ENCODE data around the gene MYRF.
A peak's percentile ranks its signal among the peaks of the same experiment; 100 is the strongest.

The MYRF gene

GRCh38 chr11:61785837-61786402 lies 33.5 kb downstream of the MYRF start:
- H3K79me2 ChIP-seq (ENCODE audit: insufficient read depth, low read length): peaks cover 18% of the 10 kb centered on the region
- DNase-seq (no peak), ATAC-seq (ENCODE audit: insufficient read depth, low read depth) (no peak)
- no peak overlapping the region for H3K4me3 ChIP-seq (ENCODE audit: low read depth in 1 of 2, low read length in 2 of 2)
- H3K27me3 ChIP-seq (ENCODE audit: insufficient read depth, low read length, poor library complexity): no peaks in the 10 kb centered on the region
- no peaks in the 10 kb centered on the region for H3K9me3 ChIP-seq (ENCODE audit: insufficient read depth, low read length, severe bottlenecking)
- peaks cover 66% of the 10 kb centered on the region for H3K36me3 ChIP-seq (ENCODE audit: insufficient read depth, low read length)
- peaks cover 8% of the 10 kb centered on the region for H3K4me1 ChIP-seq (ENCODE audit: insufficient read depth, low read length)
- no peak overlapping the region for H3K27ac ChIP-seq (ENCODE audit: low read length)
- H2AFZ ChIP-seq (ENCODE audit: low read depth, low read length): no peak overlapping the region
- TF ChIP-seq EZH2 (IDR thresholded peaks at IDR 0.05; ENCODE audit: borderline replicate concordance, low read depth, low read length, severe bottlenecking): no peak
- no peak for TF ChIP-seq CTCF (IDR thresholded peaks at IDR 0.05; ENCODE audit: borderline replicate concordance, extremely low read depth, low read length, poor library complexity, severe bottlenecking)
- no peak overlapping the region for H3K9ac ChIP-seq (ENCODE audit: low read depth, low read length)
- peaks cover 38% of the 10 kb centered on the region for H4K20me1 ChIP-seq (ENCODE audit: insufficient read depth, low read length)
- H3K4me2 ChIP-seq (ENCODE audit: insufficient read depth, low read length): no peak overlapping the region

- Histone ChIP-seq H3K4me3 (ENCODE audit: low read depth in 1 of 2, low read length in 2 of 2) (no peak overlapping the region), H3K9me3 (ENCODE audit: insufficient read depth, low read length, severe bottlenecking) (no peaks in the 10 kb centered on the region), H3K4me1 (ENCODE audit: insufficient read depth, low read length) (peaks cover 17% of the 10 kb centered on the region), H3K9ac (ENCODE audit: low read depth, low read length) (no peak overlapping the region), H3K27ac (ENCODE audit: low read length) (no peak overlapping the region), H3K36me3 (ENCODE audit: insufficient read depth, low read length) (peaks cover 66% of the 10 kb centered on the region), H4K20me1 (ENCODE audit: insufficient read depth, low read length) (peaks cover 35% of the 10 kb centered on the region), H3K27me3 (ENCODE audit: insufficient read depth, low read length, poor library complexity) (no peaks in the 10 kb centered on the region), H3K4me2 (ENCODE audit: insufficient read depth, low read length) (no peak overlapping the region), H3K79me2 (ENCODE audit: insufficient read depth, low read length) (peaks cover 38% of the 10 kb centered on the region), H2AFZ (ENCODE audit: low read depth, low read length) (no peak overlapping the region)
- TF ChIP-seq EZH2 (IDR thresholded peaks at IDR 0.05; ENCODE audit: borderline replicate concordance, low read depth, low read length, severe bottlenecking) (no peak), CTCF (IDR thresholded peaks at IDR 0.05; ENCODE audit: borderline replicate concordance, extremely low read depth, low read length, poor library complexity, severe bottlenecking) (peak; percentile 57)
- ATAC-seq (ENCODE audit: insufficient read depth, low read depth): no peak
- peak; percentile 28 for DNase-seq
Measured at GRCh38 chr11:61787928-61788491, 35.6 kb downstream of the MYRF start.

- peak overlapping the region; percentile 68 to 82 for H3K4me3 ChIP-seq (ENCODE audit: low read depth in 1 of 2, low read length in 2 of 2)
- H4K20me1 ChIP-seq (ENCODE audit: insufficient read depth, low read length): peaks cover 41% of the 10 kb centered on the region
- no peaks in the 10 kb centered on the region for H3K27me3 ChIP-seq (ENCODE audit: insufficient read depth, low read length, poor library complexity)
- DNase-seq (peak; percentile 43), ATAC-seq (ENCODE audit: insufficient read depth, low read depth) (no peak)
- peak overlapping the region; percentile 94 for H3K9ac ChIP-seq (ENCODE audit: low read depth, low read length)
- no peak for TF ChIP-seq EZH2 (IDR thresholded peaks at IDR 0.05; ENCODE audit: borderline replicate concordance, low read depth, low read length, severe bottlenecking)
- peak; percentile 16 for TF ChIP-seq CTCF (IDR thresholded peaks at IDR 0.05; ENCODE audit: borderline replicate concordance, extremely low read depth, low read length, poor library complexity, severe bottlenecking)
- H3K4me2 ChIP-seq (ENCODE audit: insufficient read depth, low read length): peak overlapping the region; percentile 91
- peaks cover 49% of the 10 kb centered on the region for H3K4me1 ChIP-seq (ENCODE audit: insufficient read depth, low read length)
- H3K36me3 ChIP-seq (ENCODE audit: insufficient read depth, low read length): peaks cover 63% of the 10 kb centered on the region
- peak overlapping the region; percentile 99 for H3K27ac ChIP-seq (ENCODE audit: low read length)
- no peaks in the 10 kb centered on the region for H3K9me3 ChIP-seq (ENCODE audit: insufficient read depth, low read length, severe bottlenecking)
- peak overlapping the region; percentile 90 for H2AFZ ChIP-seq (ENCODE audit: low read depth, low read length)
- peaks cover 77% of the 10 kb centered on the region for H3K79me2 ChIP-seq (ENCODE audit: insufficient read depth, low read length)
Measured at GRCh38 chr11:61791737-61792309, 39.4 kb downstream of the MYRF start.

All from DND-41 (cell line).